SK-N-SH (cell line): ENCODE data around the gene KCNMB3. TPM values are rescaled to one million over a fixed set of nuclear protein-coding genes. Genes with fewer than 3 reads are reported as not detected.

Experiments
- CTCF ChIA-PET: fragments of 300-600, 350-600 bp; formaldehyde crosslinking; extraction: SDS; loops from one replicate; lab custom pipeline; 2021; lab: Yijun Ruan, JAX
- POLR2A ChIA-PET: fragments of 350-600 bp; sonication (Branson Sonifier 250); formaldehyde crosslinking; extraction: SDS; loops from one replicate; lab custom pipeline; 2020; ENCODE audit warnings: antibody characterized with exemption, inconsistent platforms; lab: Yijun Ruan, JAX
- DNase-seq: peaks from one replicate; pipeline ENCODE4 v3.0.0; 2012
- H2AFZ ChIP-seq: fragments of 200-600 bp; sonication (generic); 2 replicates; pipeline ENCODE4 v1.8.1; 2016; ENCODE audit warnings: antibody characterized with exemption, mild to moderate bottlenecking, low read depth
- H3F3A ChIP-seq: fragments of 200-600 bp; sonication (generic); replicated peaks from 2 replicates; pipeline ENCODE3; 2016; ENCODE audit warnings: antibody characterized with exemption, mild to moderate bottlenecking; ENCODE audit not compliant: insufficient read depth
- H3K27ac ChIP-seq, 2 experiments: fragments of 200-500 bp in 1 of 2; fragments of 200-600 bp in 1 of 2; sonication (Bioruptor generic) in 1 of 2; sonication (generic), shearing (Covaris generic) in 1 of 2; 2 replicates each; pipeline versions ENCODE4 v1.5.1 to v1.6.1; 2014 to 2016; ENCODE audit warnings: low read depth in 2 of 2, inconsistent platforms in 1 of 2, low read length in 1 of 2, mild to moderate bottlenecking in 1 of 2, mixed read lengths in 1 of 2
- H3K27me3 ChIP-seq: fragments of 200-600 bp; sonication (generic), shearing (Covaris generic); 2 replicates; pipeline ENCODE4 v1.6.1; 2016; ENCODE audit warnings: mixed run types; ENCODE audit not compliant: insufficient read depth
- H3K36me3 ChIP-seq, 2 experiments: fragments of 200-500 bp in 1 of 2; fragments of 200-600 bp in 1 of 2; sonication (Bioruptor generic) in 1 of 2; sonication (generic) in 1 of 2; replicated peaks in 1 of 2; 2 replicates each; pipeline versions ENCODE3 to v1.5.1; 2014 to 2016; ENCODE audit warnings: low read length in 1 of 2, mild to moderate bottlenecking in 1 of 2; ENCODE audit not compliant: insufficient read depth in 2 of 2, control insufficient read depth in 1 of 2
- H3K4me1 ChIP-seq, 2 experiments: fragments of 200-500 bp in 1 of 2; fragments of 200-600 bp in 1 of 2; sonication (Bioruptor generic) in 1 of 2; sonication (generic), shearing (Covaris generic) in 1 of 2; 2 replicates each; pipeline versions ENCODE4 v1.5.1 to v1.6.1; 2014 to 2016; ENCODE audit warnings: low read depth in 1 of 2, low read length in 1 of 2, mixed run types in 1 of 2; ENCODE audit not compliant: insufficient read depth in 2 of 2, control insufficient read depth in 1 of 2
- H3K4me2 ChIP-seq: fragments of 200-600 bp; sonication (generic), shearing (Covaris generic); 2 replicates; pipeline ENCODE4 v1.6.1; 2017; ENCODE audit warnings: mixed run types
- H3K4me3 ChIP-seq, 2 experiments: fragments of 200-500 bp in 1 of 2; fragments of 200-600 bp in 1 of 2; sonication (Bioruptor generic) in 1 of 2; sonication (generic), shearing (Covaris generic) in 1 of 2; 2 replicates each; pipeline versions ENCODE4 v1.5.1 to v1.8.1; 2014 to 2016; ENCODE audit warnings: low read depth in 2 of 2, inconsistent platforms in 1 of 2, low read length in 1 of 2, mild to moderate bottlenecking in 1 of 2, mixed read lengths in 1 of 2, moderate library complexity in 1 of 2
- H3K79me2 ChIP-seq: fragments of 200-600 bp; sonication (generic); 2 replicates; pipeline ENCODE4 v1.8.1; 2017; ENCODE audit warnings: mild to moderate bottlenecking; ENCODE audit not compliant: insufficient read depth
- H3K9ac ChIP-seq: fragments of 200-600 bp; sonication (generic); 2 replicates; pipeline ENCODE4 v1.6.1; 2017; ENCODE audit warnings: mixed run types
- H3K9me2 ChIP-seq: fragments of 200-600 bp; sonication (generic); 2 replicates; pipeline ENCODE4 v1.6.1; 2017; ENCODE audit warnings: mixed run types
- H3K9me3 ChIP-seq: fragments of 200-600 bp; sonication (generic); 2 replicates; pipeline ENCODE4 v1.6.1; 2017; ENCODE audit warnings: mixed run types, mild to moderate bottlenecking, moderate library complexity
- H4K20me1 ChIP-seq: fragments of 200-600 bp; sonication (generic); 2 replicates; pipeline ENCODE4 v1.6.1; 2017; ENCODE audit warnings: mild to moderate bottlenecking, mixed run types; ENCODE audit not compliant: insufficient read depth
- EP300 ChIP-seq, 2 experiments: IDR thresholded peaks; 2 replicates each; pipeline versions ENCODE4 v1.4.0 to v1.6.1; 2012; ENCODE audit warnings: borderline replicate concordance in 1 of 2, low read depth in 1 of 2, low read length in 1 of 2
- FOSL2 ChIP-seq: IDR thresholded peaks from 2 replicates; pipeline ENCODE4 v1.4.0; 2012; ENCODE audit warnings: low read depth, mild to moderate bottlenecking, moderate library complexity, borderline replicate concordance
- GABPA ChIP-seq: IDR thresholded peaks from 2 replicates; pipeline ENCODE4 v1.4.0; 2012; ENCODE audit warnings: low read depth, mild to moderate bottlenecking
- JUND ChIP-seq: IDR thresholded peaks from 2 replicates; pipeline ENCODE4 v1.4.0; 2012
- MAX ChIP-seq: IDR thresholded peaks from 2 replicates; pipeline ENCODE4 v1.4.0; 2012; ENCODE audit warnings: low read depth
- MEF2A ChIP-seq: IDR thresholded peaks from 2 replicates; pipeline ENCODE4 v1.4.0; 2012; ENCODE audit warnings: low read depth, borderline replicate concordance
- NRF1 ChIP-seq: IDR thresholded peaks from 2 replicates; pipeline ENCODE4 v1.6.1; 2012; ENCODE audit warnings: low read depth, mild to moderate bottlenecking, low read length
- RAD21 ChIP-seq: IDR thresholded peaks from 2 replicates; pipeline ENCODE4 v1.6.1; 2012; ENCODE audit warnings: mild to moderate bottlenecking, low read length
- RCOR1 ChIP-seq: fragments of 150-350 bp; IDR thresholded peaks from 2 replicates; pipeline ENCODE4 v1.6.1; 2017; ENCODE audit warnings: antibody characterized with exemption, low read length
- RFX5 ChIP-seq: IDR thresholded peaks from 2 replicates; pipeline ENCODE4 v1.6.1; 2012; ENCODE audit warnings: mild to moderate bottlenecking, improper control_type of control experiment, low read length
- SIN3A ChIP-seq: IDR thresholded peaks from 2 replicates; pipeline ENCODE4 v1.6.1; 2012; ENCODE audit warnings: low read depth, mild to moderate bottlenecking, low read length, moderate library complexity, borderline replicate concordance
- SMC3 ChIP-seq: IDR thresholded peaks from 2 replicates; pipeline ENCODE4 v1.6.1; 2012; ENCODE audit warnings: low read depth, low read length, improper control_type of control experiment
- TEAD4 ChIP-seq: IDR thresholded peaks from 2 replicates; pipeline ENCODE4 v1.4.0; 2012; ENCODE audit warnings: mild to moderate bottlenecking, borderline replicate concordance; ENCODE audit not compliant: insufficient read depth
- ZBTB33 ChIP-seq: IDR thresholded peaks from 2 replicates; pipeline ENCODE4 v1.4.0; 2012; ENCODE audit warnings: low read depth, borderline replicate concordance
- WGBS: methylation state at CpG from one replicate; pipeline ENCODE4 v1.1.6; 2017; ENCODE audit warnings: low lambda C conversion rate; 5-methylcytosine and 5-hydroxymethylcytosine counted together
- polyA plus RNA-seq, 3 experiments: library from polyadenylated mRNA; depleted of rRNA; stranded (reverse); fragments of >200 nt; gene quantifications; 2 replicates each; pipeline ENCODE4 v1.2.3, GENCODE V29; 2012
- TF ChIP-seq, protein P1 (sequence below): fragments of 200-600 bp; sonication (generic); IDR thresholded peaks from 2 replicates; pipeline ENCODE4 v1.6.1; 2017; ENCODE audit warnings: antibody characterized with exemption, mild to moderate bottlenecking, moderate library complexity
- TF ChIP-seq, protein P2 (sequence below): IDR thresholded peaks from 2 replicates; pipeline ENCODE4 v1.6.1; 2012; ENCODE audit warnings: mild to moderate bottlenecking, low read depth, low read length, moderate library complexity
- TF ChIP-seq, protein P3 (sequence below): IDR thresholded peaks from 2 replicates; pipeline ENCODE4; 2012

Gene KCNMB3
- polyA plus RNA-seq, 1 of the 3 experiments (the other 2 are of a cell fraction), result 1.1 TPM

GRCh38 chr3:179272385-179272784 is 21.5 kb upstream of the KCNMB3 start:
- TF ChIP-seq SMC3 (peak; percentile 33; the same call in 1 of the 2 replicates), RCOR1 (no peak), RAD21 (peak; percentile 47), NRF1 (no peak), FOSL2 (no peak)
- TF ChIP-seq, protein P1, sequence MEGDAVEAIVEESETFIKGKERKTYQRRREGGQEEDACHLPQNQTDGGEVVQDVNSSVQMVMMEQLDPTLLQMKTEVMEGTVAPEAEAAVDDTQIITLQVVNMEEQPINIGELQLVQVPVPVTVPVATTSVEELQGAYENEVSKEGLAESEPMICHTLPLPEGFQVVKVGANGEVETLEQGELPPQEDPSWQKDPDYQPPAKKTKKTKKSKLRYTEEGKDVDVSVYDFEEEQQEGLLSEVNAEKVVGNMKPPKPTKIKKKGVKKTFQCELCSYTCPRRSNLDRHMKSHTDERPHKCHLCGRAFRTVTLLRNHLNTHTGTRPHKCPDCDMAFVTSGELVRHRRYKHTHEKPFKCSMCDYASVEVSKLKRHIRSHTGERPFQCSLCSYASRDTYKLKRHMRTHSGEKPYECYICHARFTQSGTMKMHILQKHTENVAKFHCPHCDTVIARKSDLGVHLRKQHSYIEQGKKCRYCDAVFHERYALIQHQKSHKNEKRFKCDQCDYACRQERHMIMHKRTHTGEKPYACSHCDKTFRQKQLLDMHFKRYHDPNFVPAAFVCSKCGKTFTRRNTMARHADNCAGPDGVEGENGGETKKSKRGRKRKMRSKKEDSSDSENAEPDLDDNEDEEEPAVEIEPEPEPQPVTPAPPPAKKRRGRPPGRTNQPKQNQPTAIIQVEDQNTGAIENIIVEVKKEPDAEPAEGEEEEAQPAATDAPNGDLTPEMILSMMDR, result peak; percentile 45
- TF ChIP-seq, all 33 proteins: peak for 3
- no peak overlapping the region for H3K4me3 ChIP-seq
- no peak overlapping the region for H2AFZ ChIP-seq
- H3F3A ChIP-seq, result no peaks in the 10 kb centered on the region
- H3K4me1 ChIP-seq, result no peaks in the 10 kb centered on the region
- no peak overlapping the region for H3K4me2 ChIP-seq
- no peaks in the 10 kb centered on the region for H3K36me3 ChIP-seq
- no peaks in the 10 kb centered on the region for H3K27me3 ChIP-seq
- no peak overlapping the region for H3K27ac ChIP-seq
- H3K9me3 ChIP-seq, result no peaks in the 10 kb centered on the region
- no peak overlapping the region for H3K9ac ChIP-seq
- no peaks in the 10 kb centered on the region for H3K9me2 ChIP-seq
- peak; percentile 34 for DNase-seq
- CTCF ChIA-PET, result interaction anchor here (0.7 to 2.5 kb wide), 6 partner anchors 9 to 257 kb away, joined by 3 to 8 read pairs (median 4); no protein-coding TSS in a partner anchor
- H3K79me2 ChIP-seq, result no peaks in the 10 kb centered on the region
- no peaks in the 10 kb centered on the region for H4K20me1 ChIP-seq
- POLR2A ChIA-PET, result no interaction called here
- 100% methylated on average over 3 of the region's 3 CpGs for WGBS

DNA sequence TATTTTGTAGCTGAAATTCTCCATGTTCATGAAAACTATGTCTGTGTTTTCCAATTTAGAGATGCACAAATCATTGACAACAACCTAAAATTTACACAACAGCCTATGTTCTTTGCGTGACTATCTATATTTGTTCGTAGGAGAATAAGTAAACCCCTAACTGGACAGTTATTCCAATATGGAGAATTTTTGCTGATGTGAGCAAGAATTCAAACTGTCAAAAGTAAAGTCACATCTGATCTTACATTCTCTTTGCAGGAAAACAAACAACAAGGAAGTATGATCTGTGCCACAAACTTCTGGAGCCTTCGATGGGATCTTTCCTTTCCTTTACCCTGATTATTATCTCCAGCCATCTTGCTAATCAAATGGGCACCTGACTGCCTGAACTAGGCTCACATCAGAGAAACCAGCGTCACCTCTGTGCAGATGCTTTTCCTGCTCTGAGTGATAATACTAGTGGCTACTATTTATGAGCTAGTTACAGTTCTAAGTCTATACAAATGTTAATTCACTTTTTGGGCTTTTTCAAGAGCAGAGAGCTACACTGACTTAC is 18.3 kb upstream of the KCNMB3 start:
- H3K4me2 ChIP-seq, result no peak overlapping the region
- H2AFZ ChIP-seq, result no peak overlapping the region
- H3K79me2 ChIP-seq, result no peaks in the 10 kb centered on the region
- H3F3A ChIP-seq, result no peaks in the 10 kb centered on the region
- no peak for DNase-seq
- H4K20me1 ChIP-seq, result no peaks in the 10 kb centered on the region
- H3K9ac ChIP-seq, result no peak overlapping the region
- no peak overlapping the region for H3K27ac ChIP-seq
- H3K9me2 ChIP-seq, result no peaks in the 10 kb centered on the region
- H3K9me3 ChIP-seq, result no peaks in the 10 kb centered on the region
- ChIA-PET POLR2A (no interaction called here), CTCF (interaction anchor here (1.4 to 1.5 kb wide), 2 partner anchors 56 to 164 kb away, joined by 3 to 5 read pairs; no protein-coding TSS in a partner anchor)
- no peaks in the 10 kb centered on the region for H3K27me3 ChIP-seq
- no peaks in the 10 kb centered on the region for H3K4me1 ChIP-seq
- no peak overlapping the region for H3K4me3 ChIP-seq
- TF ChIP-seq EP300 (IDR thresholded peaks at IDR 0.05; ENCODE audit: borderline replicate concordance in 1 of 2, low read depth in 1 of 2, low read length in 1 of 2) (no peak), JUND (no peak), RFX5 (no peak), TEAD4 (no peak), SIN3A (no peak), RCOR1 (no peak), GABPA (no peak), MEF2A (no peak), MAX (no peak), ZBTB33 (no peak), NRF1 (no peak)
- TF ChIP-seq, protein P2, sequence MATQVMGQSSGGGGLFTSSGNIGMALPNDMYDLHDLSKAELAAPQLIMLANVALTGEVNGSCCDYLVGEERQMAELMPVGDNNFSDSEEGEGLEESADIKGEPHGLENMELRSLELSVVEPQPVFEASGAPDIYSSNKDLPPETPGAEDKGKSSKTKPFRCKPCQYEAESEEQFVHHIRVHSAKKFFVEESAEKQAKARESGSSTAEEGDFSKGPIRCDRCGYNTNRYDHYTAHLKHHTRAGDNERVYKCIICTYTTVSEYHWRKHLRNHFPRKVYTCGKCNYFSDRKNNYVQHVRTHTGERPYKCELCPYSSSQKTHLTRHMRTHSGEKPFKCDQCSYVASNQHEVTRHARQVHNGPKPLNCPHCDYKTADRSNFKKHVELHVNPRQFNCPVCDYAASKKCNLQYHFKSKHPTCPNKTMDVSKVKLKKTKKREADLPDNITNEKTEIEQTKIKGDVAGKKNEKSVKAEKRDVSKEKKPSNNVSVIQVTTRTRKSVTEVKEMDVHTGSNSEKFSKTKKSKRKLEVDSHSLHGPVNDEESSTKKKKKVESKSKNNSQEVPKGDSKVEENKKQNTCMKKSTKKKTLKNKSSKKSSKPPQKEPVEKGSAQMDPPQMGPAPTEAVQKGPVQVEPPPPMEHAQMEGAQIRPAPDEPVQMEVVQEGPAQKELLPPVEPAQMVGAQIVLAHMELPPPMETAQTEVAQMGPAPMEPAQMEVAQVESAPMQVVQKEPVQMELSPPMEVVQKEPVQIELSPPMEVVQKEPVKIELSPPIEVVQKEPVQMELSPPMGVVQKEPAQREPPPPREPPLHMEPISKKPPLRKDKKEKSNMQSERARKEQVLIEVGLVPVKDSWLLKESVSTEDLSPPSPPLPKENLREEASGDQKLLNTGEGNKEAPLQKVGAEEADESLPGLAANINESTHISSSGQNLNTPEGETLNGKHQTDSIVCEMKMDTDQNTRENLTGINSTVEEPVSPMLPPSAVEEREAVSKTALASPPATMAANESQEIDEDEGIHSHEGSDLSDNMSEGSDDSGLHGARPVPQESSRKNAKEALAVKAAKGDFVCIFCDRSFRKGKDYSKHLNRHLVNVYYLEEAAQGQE, result no peak
- TF ChIP-seq, protein P3, sequence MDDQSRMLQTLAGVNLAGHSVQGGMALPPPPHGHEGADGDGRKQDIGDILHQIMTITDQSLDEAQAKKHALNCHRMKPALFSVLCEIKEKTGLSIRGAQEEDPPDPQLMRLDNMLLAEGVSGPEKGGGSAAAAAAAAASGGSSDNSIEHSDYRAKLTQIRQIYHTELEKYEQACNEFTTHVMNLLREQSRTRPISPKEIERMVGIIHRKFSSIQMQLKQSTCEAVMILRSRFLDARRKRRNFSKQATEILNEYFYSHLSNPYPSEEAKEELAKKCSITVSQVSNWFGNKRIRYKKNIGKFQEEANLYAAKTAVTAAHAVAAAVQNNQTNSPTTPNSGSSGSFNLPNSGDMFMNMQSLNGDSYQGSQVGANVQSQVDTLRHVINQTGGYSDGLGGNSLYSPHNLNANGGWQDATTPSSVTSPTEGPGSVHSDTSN, result no peak
- H3K36me3 ChIP-seq, result no peaks in the 10 kb centered on the region
- WGBS, result 73% methylated on average over 4 of the region's 4 CpGs
